NB4 (cell line): Measurements from ENCODE around the gene TRAPPC8.

Experiments
- POLR2A ChIP-seq: IDR thresholded peaks from 2 replicates; pipeline ENCODE4 v1.6.1; 2011; ENCODE audit warnings: mild to moderate bottlenecking; ENCODE audit not compliant: insufficient read length; ENCODE audit errors: extremely low read depth
- TF ChIP-seq, protein P1 (sequence below): IDR thresholded peaks from one replicate; pipeline ENCODE4 v1.5.1; 2012; ENCODE audit warnings: low read depth, low read length

DNA sequence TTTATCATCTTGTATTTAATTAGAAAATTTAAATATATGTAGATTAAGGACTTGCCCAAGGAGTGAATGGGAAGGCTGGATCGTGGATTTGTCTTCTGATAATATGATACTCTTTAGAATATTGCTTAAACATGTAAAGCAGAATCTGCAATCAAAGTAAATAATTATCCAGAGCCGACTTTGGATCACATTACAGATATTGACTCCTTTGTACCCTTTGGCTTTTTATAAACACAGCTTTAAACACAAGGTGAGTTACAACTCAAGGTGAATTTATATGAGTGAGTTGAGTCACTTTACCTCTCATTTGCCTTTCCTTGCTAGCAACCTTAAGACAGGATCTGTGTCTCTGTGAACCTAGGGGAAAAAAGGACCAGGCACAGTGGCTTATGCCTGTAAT, 144.5 kb downstream of the TRAPPC8 start:
- TF ChIP-seq, protein P1, sequence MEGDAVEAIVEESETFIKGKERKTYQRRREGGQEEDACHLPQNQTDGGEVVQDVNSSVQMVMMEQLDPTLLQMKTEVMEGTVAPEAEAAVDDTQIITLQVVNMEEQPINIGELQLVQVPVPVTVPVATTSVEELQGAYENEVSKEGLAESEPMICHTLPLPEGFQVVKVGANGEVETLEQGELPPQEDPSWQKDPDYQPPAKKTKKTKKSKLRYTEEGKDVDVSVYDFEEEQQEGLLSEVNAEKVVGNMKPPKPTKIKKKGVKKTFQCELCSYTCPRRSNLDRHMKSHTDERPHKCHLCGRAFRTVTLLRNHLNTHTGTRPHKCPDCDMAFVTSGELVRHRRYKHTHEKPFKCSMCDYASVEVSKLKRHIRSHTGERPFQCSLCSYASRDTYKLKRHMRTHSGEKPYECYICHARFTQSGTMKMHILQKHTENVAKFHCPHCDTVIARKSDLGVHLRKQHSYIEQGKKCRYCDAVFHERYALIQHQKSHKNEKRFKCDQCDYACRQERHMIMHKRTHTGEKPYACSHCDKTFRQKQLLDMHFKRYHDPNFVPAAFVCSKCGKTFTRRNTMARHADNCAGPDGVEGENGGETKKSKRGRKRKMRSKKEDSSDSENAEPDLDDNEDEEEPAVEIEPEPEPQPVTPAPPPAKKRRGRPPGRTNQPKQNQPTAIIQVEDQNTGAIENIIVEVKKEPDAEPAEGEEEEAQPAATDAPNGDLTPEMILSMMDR: no peak
- TF ChIP-seq POLR2A: no peak
